PC-9 (cell line): ENCODE results near the gene GCSAML.

Experiments used
- EZH2 ChIP-seq: fragments of 200-600 bp; sonication (generic); IDR thresholded peaks from 2 replicates; pipeline ENCODE4 v1.8.0; 2017; ENCODE audit warnings: antibody characterized with exemption, low read depth
- TF ChIP-seq, protein P1 (sequence below): fragments of 200-600 bp; sonication (generic); conservative IDR thresholded peaks from 2 replicates; pipeline ENCODE4 v1.6.1; 2017; ENCODE audit warnings: mixed run types, antibody characterized with exemption, mild to moderate bottlenecking, moderate library complexity

DNA sequence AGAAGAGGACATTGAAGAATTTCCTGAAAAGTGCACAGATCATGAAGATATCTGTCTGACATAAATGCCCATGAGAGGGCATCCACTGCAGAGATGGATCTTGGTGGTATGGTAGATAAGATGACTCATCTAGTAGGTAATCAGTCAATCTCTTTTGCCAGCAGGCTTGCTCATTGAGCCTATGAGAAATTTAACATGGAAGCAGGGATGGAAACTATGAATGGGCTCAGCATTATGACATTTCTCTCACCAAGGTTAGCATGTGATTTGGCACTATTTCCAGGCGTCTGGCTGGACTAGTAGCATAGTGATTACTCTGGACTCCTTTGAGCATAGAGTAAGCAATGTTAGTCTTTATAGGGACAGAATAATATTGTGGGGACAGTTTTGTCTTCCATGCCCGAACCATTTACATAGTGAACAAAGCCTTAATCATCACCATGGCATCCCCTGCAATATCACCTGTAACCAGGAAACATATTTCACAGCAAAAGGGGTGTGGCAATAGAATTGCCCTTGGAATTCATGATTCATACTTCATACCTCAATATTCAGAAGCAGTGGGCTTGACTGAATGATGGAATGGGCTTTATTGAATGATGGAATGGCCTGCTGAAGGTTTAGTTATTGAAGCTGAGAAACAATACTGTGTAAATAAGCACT lies 20.0 kb upstream of the GCSAML start:
- TF ChIP-seq, protein P1, sequence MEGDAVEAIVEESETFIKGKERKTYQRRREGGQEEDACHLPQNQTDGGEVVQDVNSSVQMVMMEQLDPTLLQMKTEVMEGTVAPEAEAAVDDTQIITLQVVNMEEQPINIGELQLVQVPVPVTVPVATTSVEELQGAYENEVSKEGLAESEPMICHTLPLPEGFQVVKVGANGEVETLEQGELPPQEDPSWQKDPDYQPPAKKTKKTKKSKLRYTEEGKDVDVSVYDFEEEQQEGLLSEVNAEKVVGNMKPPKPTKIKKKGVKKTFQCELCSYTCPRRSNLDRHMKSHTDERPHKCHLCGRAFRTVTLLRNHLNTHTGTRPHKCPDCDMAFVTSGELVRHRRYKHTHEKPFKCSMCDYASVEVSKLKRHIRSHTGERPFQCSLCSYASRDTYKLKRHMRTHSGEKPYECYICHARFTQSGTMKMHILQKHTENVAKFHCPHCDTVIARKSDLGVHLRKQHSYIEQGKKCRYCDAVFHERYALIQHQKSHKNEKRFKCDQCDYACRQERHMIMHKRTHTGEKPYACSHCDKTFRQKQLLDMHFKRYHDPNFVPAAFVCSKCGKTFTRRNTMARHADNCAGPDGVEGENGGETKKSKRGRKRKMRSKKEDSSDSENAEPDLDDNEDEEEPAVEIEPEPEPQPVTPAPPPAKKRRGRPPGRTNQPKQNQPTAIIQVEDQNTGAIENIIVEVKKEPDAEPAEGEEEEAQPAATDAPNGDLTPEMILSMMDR: no peak
- TF ChIP-seq EZH2: no peak
